Right renal pelvis (tissue), 4 donors: ENCODE measurements around the gene PEX5L. TPM values are rescaled to one million over a fixed set of nuclear protein-coding genes. Genes with fewer than 3 reads are reported as not detected.
"Not testable (repeated sequence)": the region's sequence is repeated elsewhere in the genome, so short reads cannot be mapped to it uniquely, and the experiment has no call there.

ENCODE experiments used
- DNase-seq, 4 donors: peaks; one replicate each; pipeline ENCODE4 v3.0.0-alpha.2; 2013; ENCODE audit warnings: low read depth in 4 of 4, low spot score in 3 of 4, missing footprints in 1 of 4
- polyA plus RNA-seq, 4 donors: library from polyadenylated mRNA; unstranded; fragments of 120-200 nt; gene quantifications; one replicate each; pipeline ENCODE4 v1.2.1, GENCODE V29; 2013; ENCODE audit not compliant: insufficient read length in 4 of 4

PEX5L gene
- polyA plus RNA-seq, 4 donors, result 0.30 to 0.79 (median 0.61) TPM

DNA sequence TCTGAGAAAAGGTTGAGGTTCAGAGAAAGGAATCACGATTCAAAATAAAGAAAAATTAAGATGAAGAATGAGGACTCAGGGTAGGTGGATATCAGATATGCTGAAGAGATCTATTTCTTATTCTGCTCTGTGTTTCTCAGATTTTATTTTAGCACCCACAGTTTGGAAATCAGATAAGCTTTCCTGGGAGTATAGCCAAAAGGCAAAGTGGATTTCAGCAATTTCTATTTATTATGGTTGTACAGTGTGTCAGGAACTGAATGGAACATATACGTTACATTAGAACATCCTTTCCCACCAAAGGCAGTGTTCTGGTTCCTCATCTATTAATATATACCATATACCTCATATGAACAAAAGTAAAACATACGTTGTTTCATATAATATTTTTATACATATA is 18.9 kb downstream of the PEX5L start:
- no peak for DNase-seq

DNA sequence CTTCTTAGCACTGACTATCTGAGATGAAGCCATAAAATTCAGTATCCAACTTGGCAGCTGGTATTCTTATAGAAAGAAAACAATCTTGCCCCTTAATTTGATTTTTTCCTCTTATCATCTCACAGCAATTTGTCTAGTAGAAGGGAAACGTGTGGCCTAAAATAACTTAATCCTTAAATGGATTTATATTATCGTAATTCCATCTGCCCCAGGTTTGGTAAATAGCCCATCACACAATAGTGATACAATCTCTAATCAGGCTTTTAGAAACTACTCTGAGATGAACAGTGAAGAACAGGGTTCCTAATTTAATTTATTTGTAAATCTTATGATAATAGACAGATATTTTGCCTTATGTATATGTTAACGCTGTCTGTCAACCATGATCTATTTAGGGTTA is 24.8 kb downstream of the PEX5L start:
- no peak for DNase-seq

DNA sequence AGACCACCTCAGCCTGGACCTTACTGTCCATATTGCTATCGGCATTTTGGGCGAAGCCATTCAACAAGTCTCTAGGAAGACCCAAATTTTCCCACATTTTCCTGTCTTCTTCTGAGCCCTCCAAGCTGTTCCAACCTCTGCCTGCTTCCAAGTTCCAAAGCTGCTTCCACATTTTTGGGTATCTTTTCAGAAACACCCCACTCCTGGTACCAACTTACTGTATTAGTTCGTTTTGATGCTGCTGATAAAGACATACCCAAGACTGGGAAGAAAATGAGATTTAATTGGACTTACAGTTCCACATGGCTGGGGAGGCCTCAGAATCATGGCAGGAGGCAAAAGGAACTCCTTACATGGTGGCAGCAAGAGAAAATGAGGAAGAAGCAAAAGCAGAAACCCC is 28.4 kb downstream of the PEX5L start:
- not testable (repeated sequence) for DNase-seq

- no peak for DNase-seq
Measured at GRCh38 chr3:180004542-180004941, 32.2 kb downstream of the PEX5L start.

GRCh38 chr3:180002006-180002405 is 34.7 kb downstream of the PEX5L start:
- no peak for DNase-seq

GRCh38 chr3:180000500-180000899 is 36.2 kb downstream of the PEX5L start:
- no peak for DNase-seq

DNA sequence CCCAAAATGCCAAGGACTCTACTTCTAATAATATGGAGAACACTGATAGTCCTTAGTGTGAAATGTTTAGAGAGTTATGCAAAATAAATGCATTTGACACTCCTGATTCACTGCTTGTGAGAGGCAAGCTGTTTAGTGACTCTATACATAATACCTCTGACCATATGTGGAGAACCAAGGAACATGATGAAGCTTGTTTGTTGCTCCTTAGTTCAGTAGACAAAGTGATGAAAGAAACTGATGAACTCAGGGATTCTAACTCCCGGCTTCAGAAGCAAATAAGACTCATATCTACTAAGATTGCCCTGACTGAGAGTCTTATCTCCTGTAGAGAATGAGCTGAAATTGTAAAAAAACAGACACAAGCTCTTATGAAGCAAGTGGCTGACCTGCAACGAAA is 41.3 kb downstream of the PEX5L start:
- no peak for DNase-seq

DNA sequence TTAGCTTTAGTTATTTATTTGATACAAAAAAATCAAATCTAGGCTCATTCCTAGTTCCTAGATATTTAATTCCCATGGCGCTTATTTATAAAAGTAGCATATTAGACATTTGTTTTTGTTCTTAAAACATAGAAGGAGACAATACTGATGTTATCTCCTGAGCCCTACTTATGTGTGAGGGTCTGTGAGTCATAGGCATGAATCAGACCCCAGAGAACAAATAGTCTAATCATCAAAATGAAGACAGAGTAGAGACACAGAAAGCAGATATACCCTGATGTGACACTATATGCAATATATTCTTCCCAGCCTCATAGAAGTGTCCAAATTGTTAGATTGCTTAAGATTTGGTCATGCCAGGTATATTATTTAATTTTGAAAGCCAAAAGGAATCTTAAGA is 44.9 kb downstream of the PEX5L start:
- DNase-seq, result no peak

- DNase-seq, result no peak
Measured at GRCh38 chr3:179991104-179991503, 45.6 kb downstream of the PEX5L start.

DNA sequence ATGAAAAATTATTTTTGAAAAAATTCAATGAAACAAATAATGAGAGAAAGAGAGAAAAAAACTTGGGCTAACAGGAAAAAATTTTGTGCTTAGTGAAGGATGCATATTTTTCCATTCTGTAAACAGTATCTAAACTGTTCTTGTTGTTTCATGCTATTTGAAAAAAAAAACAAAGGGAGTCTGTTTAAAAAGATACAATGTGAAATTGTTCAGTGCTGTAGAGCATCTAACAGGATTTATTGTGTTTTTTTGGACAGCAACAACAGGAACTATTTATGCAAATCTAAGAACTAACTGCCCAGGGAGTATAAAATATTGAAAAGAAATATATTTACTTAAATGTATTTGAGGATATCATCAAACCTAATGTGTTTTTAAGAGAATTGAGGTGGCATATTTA is 55.1 kb downstream of the PEX5L start:
- no peak for DNase-seq

DNA sequence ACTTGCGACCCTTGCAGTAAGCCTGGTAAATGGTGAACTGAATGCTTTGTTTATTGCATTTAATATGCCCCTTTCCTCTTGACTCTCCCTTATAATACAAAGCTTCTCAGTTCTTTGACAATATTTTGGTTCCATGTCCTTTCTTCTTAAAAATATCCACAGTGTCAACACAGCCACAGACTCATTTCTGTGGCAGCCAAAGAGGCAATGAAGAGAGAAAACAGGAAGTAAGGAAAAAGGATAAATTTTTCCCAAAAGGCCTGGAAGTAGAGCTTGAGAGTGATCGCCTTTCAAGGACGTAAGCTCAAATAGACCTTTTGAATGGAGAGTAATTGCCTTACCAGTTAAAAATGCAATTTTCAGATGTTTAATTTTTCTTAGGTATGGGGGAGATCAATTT is 59.4 kb downstream of the PEX5L start:
- DNase-seq, result no peak

DNA sequence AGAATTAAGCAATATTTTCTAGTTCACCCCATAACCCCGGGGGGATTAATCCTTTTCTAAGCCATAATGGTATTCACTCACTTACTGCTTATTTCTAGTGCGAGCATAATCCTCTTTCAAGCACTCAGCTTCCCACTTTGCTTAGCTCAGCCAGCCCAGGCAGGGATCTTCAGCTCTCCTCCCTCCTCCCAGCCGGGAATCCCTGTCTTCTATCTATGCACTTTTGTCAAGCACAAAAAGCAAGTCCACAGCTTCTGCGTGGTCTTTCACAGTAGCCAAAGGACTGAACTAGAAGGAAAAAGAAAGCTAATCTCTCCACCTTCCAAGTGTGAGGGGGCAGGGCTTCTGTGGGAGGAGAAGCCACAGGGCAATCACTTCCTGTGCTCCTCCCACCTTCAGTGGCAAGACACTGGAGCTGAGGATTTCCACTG is 62.8 kb downstream of the PEX5L start:
- no peak for DNase-seq

DNA sequence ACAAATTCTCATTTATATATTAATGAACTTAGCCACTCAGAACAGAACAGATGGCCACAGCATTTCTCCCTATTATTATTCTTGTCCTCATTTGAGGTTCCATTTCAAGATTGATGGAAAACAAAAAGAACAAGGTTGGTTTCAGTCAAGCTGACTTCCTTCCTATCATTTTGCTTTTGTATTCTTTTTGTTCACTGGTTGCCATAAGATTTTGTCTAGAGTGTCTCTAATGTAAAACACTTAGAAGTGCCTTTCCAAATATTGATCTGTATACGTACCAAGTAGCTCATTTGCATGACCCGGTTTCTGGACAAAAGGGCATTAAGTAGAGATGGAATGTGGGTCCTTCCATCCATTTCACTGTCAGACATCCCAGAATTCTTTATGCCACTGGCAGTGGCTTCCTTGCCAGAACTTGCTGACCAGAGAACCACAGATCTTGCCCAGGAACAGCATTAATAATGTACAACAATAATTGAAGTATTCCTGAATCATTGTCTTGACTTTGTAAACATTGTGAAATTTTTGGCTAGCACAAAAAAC is 63.8 kb downstream of the PEX5L start:
- no peak for DNase-seq

DNA sequence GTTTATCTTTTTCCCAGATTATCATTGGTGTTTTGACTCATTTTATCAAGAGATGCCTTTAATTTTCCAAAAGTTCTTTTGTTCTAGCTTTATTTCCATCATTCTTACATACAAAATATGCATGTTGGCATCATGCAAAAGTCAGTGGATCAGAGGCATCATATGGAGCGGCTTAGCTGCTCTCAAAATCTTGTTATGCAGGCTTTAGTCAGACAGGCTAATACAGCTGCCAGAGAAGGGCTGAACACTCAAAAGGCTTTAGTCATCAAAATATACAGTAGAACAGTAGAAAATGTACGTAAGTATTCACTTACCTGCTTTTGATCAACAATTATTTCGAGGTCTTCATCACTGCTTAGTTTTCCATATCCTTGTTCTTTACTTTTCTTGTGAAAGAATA is 65.5 kb downstream of the PEX5L start:
- DNase-seq, result no peak

DNA sequence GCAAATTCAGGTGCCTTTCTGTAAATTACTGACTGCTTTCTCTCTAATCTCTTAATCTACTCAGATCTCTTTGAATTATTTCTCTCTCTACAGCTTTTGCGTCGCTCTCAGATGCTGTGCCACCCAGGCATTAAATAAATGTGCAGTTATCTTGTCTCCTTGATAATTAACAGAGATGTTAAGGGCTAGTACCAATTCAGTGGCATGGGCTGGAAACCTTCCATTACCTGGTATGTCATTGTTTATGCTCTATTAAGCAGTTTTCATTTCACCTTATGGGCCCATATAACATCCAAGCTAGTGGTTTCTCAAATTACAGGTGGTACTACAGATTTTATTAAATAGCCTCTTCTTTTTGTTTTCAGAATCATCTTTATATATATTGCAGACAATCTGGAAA is 66.0 kb downstream of the PEX5L start:
- no peak for DNase-seq

GRCh38 chr3:179969525-179969924 is 67.2 kb downstream of the PEX5L start:
- no peak for DNase-seq

- no peak for DNase-seq
Measured at GRCh38 chr3:179967622-179968021, 69.1 kb downstream of the PEX5L start.

DNA sequence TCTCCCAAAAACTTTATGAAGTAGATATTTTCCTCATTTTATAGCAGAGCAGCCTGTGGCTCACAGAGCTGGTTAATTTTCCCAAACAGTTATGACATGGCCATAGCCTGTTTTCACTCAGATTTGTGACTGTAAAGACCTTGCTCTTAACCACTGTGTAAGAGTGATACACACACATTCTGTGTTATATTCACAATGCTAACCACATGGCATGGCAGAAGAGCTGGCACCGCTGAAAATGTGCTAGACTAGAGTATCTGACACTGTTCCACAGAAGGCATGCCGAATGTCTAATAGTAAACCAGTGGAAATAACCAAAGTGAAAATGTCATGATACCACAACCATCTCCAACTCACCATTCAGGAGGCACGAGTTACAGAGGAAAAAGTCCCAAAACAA is 71.8 kb downstream of the PEX5L start:
- no peak for DNase-seq

GRCh38 chr3:179962629-179963387 is 73.9 kb downstream of the PEX5L start:
- DNase-seq, result no peak

GRCh38 chr3:179961703-179962078 is 75.0 kb downstream of the PEX5L start:
- no peak for DNase-seq

- no peak for DNase-seq
Measured at GRCh38 chr3:179961071-179961702, 75.5 kb downstream of the PEX5L start.

DNA sequence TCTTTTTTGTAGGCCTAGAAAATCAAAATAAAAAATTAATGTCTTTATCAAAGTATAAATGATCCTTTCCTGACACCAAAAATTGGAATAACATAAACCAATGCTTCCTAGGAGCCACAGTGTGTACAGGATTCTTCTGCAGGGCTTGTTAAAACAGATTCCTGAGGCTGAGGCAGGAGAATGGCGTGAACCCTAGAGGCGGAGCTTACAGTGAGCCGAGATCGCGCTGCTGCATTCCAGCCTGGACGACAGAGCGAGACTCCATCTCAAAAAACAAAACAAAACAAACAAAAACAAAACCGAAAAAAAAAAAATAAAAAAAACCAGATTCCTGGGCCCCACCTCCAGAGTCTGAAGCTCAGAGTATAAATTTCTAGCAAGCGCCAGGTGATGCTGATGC is 78.0 kb downstream of the PEX5L start:
- DNase-seq, result no peak
